Measurements from ENCODE around the gene ZNF408.

ZNF408 gene

DNA sequence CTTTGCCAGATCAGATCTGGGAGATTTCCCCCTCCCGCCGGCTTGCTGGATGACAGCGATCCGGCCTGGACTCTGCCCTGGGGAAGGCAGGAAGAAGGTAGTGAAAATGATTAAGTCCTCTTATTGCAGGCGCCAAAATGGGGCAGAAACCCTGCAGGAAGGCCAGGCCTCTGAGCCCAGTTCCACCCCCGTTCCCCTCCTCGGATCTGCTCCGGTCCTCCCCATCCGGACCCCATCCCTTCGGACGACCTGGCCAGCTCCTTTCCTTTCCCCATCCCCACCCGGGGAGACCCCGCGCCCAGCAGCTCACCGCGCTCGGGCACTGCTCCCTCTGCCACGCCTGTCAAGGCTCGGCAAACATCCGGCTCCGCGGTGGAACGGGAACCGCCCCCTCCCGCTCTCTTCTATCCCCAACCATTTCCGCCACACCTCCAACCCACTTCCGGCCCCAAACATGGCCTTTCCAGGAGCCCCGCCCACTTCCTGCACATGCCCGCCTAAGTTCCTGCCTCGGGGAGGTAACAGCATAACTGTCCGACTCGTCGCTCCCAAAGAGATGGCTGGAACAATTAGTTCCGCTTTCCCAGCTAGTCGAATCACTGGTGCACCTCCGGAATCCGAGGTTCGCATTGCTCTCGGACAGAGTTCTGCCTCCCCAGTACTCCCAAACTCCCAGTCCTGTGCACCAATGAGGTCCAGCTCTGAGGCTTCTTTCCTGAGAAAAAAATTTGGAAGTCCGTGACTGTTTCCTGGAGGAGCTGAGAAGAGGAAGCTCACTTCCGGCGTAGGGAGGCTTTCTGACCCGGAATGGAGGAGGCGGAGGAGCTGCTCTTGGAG, at the start of gene ZNF408, which contains the start of gene ARHGAP1:
Gene ZNF408, plus strand, starts transcription at position 791 of the 837 bp plus-strand sequence. Its CDS starts 17 bp downstream, at position 808.
Gene ARHGAP1, minus strand, starts transcription at position 379 of the 837 bp plus-strand sequence. CDS start 4,512 bp downstream, outside the sequence.
- TF ChIP-seq CTCF (IDR thresholded peaks at IDR 0.05; ENCODE audit: low read depth, low read length, missing control alignments) = no peak
- peak within 1 kb of the TSS; percentile 99 for H3K4me3 ChIP-seq (replicated peaks; ENCODE audit: low read depth, low read length)
- DNase-seq (ENCODE audit: extremely low read depth, low read depth) = peak; percentile 96

DNA sequence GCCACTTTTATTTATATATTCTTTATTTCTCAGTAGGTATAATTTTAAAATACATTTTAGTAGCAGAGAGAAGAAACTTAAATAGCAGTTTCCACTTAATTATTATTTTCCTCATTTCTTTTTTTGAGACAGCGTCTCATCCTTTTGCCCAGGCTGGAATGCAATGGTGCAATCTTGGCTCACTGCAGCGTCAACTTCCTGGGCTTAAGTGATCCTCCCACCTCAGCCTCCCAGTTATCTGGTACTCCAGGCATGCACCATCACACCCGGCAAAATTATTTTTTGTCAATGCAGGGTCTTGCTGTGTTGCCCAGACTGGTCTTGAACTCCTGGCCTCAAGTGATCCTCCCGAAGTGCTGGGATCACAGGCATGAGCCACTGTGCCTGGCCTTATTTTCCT, 45.2 kb upstream of the ZNF408 start:
- no peak overlapping the region for H3K4me3 ChIP-seq (replicated peaks; ENCODE audit: low read depth, low read length)
- no peak for TF ChIP-seq CTCF (IDR thresholded peaks at IDR 0.05; ENCODE audit: low read depth, low read length, missing control alignments)
- DNase-seq (ENCODE audit: extremely low read depth, low read depth) = no peak

DNA sequence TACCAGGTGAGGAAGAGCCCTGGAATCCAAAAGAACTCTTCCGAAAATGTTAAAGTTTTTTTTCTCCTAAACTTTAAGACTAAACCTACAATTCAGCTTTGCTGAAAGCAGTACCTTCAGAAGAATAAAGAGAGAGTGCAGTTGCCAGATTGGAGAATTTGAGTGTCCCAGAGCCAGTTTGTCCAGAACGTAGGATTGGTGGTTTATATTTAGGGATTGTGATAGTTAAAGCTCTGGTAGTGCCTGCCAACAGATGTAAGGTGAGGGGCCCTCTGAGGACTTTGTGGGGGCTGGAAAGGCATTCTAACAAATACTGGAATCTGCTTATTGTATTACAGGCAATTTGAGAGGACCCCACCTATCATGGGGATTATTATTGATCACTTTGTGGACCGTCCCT, 43.6 kb upstream of the ZNF408 start:
- TF ChIP-seq CTCF (IDR thresholded peaks at IDR 0.05; ENCODE audit: low read depth, low read length, missing control alignments) = no peak
- no peak overlapping the region for H3K4me3 ChIP-seq (replicated peaks; ENCODE audit: low read depth, low read length)
- no peak for DNase-seq (ENCODE audit: extremely low read depth, low read depth)

DNA sequence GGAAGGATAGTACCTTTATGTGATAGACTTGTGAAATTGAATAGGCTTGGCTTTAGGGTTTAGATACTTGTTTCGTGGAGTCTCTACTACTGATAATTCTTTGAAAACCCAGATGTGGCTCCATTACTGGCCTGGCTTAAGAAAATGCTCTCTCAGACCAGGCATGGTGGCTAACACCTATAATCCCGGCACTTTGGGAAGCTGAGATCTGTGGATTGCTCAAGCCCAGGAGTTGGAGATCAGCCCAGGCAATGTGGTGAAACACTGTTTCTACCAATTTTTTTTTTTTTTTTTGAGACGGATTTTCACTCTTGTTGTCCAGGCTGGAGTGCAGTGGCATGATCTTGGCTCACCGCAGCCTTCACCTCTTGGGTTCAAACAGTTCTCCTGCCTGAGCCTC, 42.6 kb upstream of the ZNF408 start:
- H3K4me3 ChIP-seq (replicated peaks; ENCODE audit: low read depth, low read length) = no peak overlapping the region
- DNase-seq (ENCODE audit: extremely low read depth, low read depth) = no peak
- no peak for TF ChIP-seq CTCF (IDR thresholded peaks at IDR 0.05; ENCODE audit: low read depth, low read length, missing control alignments)

DNA sequence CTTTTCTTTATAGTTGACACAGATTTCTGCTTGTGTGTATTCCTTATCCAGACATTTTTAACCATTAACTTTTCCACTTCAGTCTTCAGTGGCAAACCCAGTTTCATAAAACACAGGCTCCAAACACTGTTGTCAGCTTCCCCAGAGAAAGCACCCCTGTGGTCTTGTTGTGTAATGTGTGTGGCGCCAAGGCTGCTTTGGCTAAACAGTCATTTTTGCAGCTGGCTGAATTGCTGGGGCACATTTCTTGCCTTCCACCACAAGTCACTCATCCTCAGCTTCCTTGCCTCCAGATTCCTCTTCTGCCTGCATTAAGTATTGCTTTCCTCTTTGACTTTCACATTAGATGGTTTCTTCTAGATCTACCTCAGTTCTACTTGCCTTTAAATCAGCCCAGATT, 40.9 kb upstream of the ZNF408 start:
- TF ChIP-seq CTCF (IDR thresholded peaks at IDR 0.05; ENCODE audit: low read depth, low read length, missing control alignments) = no peak
- no peak for DNase-seq (ENCODE audit: extremely low read depth, low read depth)
- H3K4me3 ChIP-seq (replicated peaks; ENCODE audit: low read depth, low read length) = no peak overlapping the region

DNA sequence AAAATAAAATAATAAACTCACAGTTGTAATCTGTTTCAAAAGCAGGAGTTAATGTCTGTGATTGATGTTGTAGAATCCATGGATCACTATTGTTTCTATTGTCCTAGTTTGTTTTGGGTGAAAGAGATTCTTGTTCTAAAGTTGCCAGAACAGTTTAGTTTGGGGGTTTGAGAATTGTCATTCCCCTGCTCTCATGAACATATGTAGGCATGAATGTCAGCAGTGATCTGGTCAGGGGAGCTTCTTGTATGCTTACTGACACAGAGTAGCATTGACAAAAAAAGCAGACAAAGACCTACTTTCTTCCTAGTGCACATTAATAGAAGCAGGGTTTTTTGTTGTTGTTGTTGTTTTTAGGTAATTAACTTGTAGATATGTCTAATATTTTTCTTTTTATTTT, 39.0 kb upstream of the ZNF408 start:
- DNase-seq (ENCODE audit: extremely low read depth, low read depth) = no peak
- no peak overlapping the region for H3K4me3 ChIP-seq (replicated peaks; ENCODE audit: low read depth, low read length)
- no peak for TF ChIP-seq CTCF (IDR thresholded peaks at IDR 0.05; ENCODE audit: low read depth, low read length, missing control alignments)

Data from HFF-Myc (cell line).